GM10248 (cell line): ENCODE results near the gene KIRREL3.

ENCODE experiments used
- CTCF ChIA-PET: fragments of 300-600 bp; sonication (Branson Sonifier 250); formaldehyde crosslinking; extraction: SDS; loops from one replicate; lab custom pipeline; 2021; ENCODE audit warnings: antibody characterized with exemption; lab: Yijun Ruan, JAX
- POLR2A ChIA-PET: fragments of 350-650 bp; sonication (Branson Sonifier 250); formaldehyde crosslinking; extraction: SDS; loops from one replicate; lab custom pipeline; 2020; ENCODE audit warnings: antibody characterized with exemption; lab: Yijun Ruan, JAX
- DNase-seq: peaks from one replicate; pipeline ENCODE4 v3.0.0; 2012; ENCODE audit errors: extremely low spot score
- CTCF ChIP-seq: IDR thresholded peaks from 2 replicates; pipeline ENCODE4 v1.5.1; 2012; ENCODE audit warnings: mild to moderate bottlenecking, low read depth; ENCODE audit errors: extremely low read depth, missing control alignments, control extremely low read depth

The KIRREL3 gene

GRCh38 chr11:126829716-126830115, 170.9 kb downstream of the KIRREL3 start:
- CTCF ChIA-PET = no interaction called here
- POLR2A ChIA-PET = no interaction called here
- DNase-seq = no peak
- no peak for TF ChIP-seq CTCF

- ChIA-PET CTCF (interaction anchor here (1.2 to 1.9 kb wide), 2 partner anchors 10 to 22 kb away, joined by 3 to 5 read pairs; no protein-coding TSS in a partner anchor), POLR2A (no interaction called here)
- no peak for TF ChIP-seq CTCF
- DNase-seq = no peak
Measured at GRCh38 chr11:126824035-126824607, 176.4 kb downstream of the KIRREL3 start.

GRCh38 chr11:126823274-126823673, 177.3 kb downstream of the KIRREL3 start:
- POLR2A ChIA-PET = no interaction called here
- DNase-seq = no peak
- CTCF ChIA-PET = interaction anchor here (1.0 to 1.9 kb wide), 3 partner anchors 10 to 23 kb away, joined by 3 to 5 read pairs (median 3); no protein-coding TSS in a partner anchor
- TF ChIP-seq CTCF = no peak

- POLR2A ChIA-PET = no interaction called here
- TF ChIP-seq CTCF = no peak
- CTCF ChIA-PET = interaction anchor here (0.8 kb wide), 1 partner anchor 8 kb away, joined by 3 read pairs; no protein-coding TSS in a partner anchor
- DNase-seq = no peak
Measured at GRCh38 chr11:126821827-126822226, 178.7 kb downstream of the KIRREL3 start.

GRCh38 chr11:126819194-126819593, 181.4 kb downstream of the KIRREL3 start:
- POLR2A ChIA-PET = no interaction called here
- no peak for DNase-seq
- CTCF ChIA-PET = interaction anchor here (2.0 kb wide), 1 partner anchor 8 kb away, joined by 5 read pairs; no protein-coding TSS in a partner anchor
- TF ChIP-seq CTCF = no peak

- ChIA-PET CTCF (interaction anchor here (1.3 kb wide), 2 partner anchors 12 to 172 kb away, joined by 3 to 4 read pairs; no protein-coding TSS in a partner anchor), POLR2A (no interaction called here)
- no peak for TF ChIP-seq CTCF
- no peak for DNase-seq
Measured at GRCh38 chr11:126817523-126818450, 182.8 kb downstream of the KIRREL3 start.
